Stimulated activated CD8-positive, alpha-beta memory T cell treated with anti-CD3 and anti-CD28 coated beads, Interleukin-7, amount 100 ng/mL, for 24 hours (primary cell): Measurements from ENCODE around the gene SOWAHC.

Experiments
- DNase-seq: peaks from one replicate; pipeline ENCODE4 v3.0.0-alpha.2; 2020; ENCODE audit warnings: low read depth

Gene SOWAHC

DNA sequence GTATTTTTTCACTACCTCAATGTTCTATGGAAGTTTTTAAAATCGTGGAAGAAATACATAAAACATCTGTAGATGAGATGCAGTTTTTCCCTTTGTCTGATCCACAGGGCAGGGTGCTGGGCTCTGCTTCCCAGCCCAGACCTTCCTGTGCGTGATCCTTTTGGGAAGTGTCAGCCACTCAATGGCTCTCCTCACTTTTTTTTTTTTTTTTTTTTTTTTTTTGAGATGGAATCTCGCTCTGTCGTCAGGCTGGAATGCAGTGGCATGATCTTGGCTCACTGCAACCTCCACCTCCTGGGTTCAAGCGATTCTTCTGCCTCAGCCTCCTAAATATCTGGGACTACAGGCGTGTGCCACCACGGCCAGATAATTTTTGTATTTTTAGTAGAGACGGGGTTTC lies 32.8 kb downstream of the SOWAHC start:
- no peak for DNase-seq

DNA sequence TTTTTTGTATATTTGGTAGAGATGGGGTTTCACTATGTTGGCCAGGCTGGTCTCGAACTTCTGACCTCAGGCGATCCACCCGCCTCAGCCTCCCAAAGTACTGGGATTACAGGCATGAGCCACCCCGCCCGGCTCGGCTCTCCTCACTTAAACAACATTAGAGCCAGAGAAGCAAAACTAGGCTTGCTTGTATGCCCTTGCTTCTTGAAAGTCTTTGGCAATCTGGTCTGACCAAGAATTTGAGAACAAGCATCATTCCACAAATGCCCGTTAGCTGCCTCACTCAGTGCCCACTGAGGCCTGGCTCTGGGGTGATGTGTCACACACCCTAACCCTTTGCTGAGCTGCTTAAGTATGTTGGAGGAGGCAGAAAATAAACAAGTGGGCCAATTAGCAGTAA lies 33.5 kb downstream of the SOWAHC start:
- DNase-seq = no peak

DNA sequence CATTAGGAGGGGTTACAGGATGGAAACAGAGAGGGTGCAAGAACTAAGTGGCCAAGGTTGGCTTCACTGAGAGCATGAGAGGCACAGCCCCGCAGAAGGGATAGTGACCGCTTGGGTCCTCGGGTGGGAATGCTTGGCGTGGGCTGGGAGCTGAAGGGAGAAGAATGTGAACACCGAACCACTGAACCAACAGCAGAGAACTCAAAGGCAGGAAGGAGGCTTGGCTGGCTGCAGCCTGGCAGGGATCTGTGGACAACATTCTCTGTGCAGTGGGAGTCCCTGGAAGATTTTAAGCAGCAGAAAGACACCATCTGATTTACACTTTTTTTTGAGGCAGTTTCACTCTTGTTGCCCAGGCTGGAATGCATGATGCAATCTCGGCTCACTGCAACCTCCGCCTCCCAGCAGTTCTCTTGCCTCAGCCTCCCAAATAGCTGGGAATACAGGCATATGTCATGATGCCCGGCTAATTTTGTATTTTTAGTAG lies 33.9 kb downstream of the SOWAHC start:
- DNase-seq = no peak

DNA sequence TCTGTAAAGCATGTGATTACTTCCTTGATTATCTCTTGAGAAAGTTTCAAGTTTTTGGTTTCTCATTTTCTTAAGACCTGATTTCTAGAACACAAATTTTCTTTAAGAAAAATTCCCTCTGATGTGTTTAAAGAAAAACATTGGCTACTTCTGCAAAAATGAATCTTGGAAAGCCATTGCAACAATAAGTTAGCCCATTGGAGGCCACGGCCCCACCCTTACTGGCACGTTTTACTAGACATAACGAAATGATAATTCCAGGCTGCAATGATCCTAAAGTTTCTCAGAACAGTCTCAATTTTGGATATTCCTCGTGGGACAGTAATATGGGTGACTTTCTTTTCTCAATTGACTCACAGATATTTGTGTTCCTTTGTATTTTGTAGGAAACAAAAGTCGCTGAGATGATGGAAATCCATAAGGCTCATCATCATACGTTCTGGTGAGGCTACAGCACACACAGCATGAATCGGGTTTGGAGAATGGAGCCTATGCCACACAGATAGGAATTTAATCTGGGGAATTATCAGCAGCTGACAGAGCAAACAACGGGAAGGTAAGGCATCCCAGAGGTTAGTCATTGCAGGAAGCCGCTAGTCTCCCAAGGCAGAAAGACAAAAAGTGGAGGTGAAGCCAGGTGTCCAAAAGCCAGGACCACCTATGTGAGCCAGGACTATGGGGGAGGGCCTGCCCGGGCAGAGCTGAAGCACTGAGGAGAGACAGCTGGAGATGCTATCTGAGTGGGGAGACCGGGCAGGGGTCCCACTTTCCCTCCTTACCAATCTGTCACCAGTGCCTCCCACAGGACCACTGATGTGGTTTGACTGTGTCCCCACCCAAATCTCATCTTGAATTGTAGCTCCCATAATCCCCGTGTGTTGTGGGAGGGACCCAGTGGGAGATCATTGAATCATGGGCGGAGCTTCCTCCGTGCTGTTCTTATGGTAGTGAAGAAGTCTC lies 35.9 kb downstream of the SOWAHC start:
- no peak for DNase-seq

DNA sequence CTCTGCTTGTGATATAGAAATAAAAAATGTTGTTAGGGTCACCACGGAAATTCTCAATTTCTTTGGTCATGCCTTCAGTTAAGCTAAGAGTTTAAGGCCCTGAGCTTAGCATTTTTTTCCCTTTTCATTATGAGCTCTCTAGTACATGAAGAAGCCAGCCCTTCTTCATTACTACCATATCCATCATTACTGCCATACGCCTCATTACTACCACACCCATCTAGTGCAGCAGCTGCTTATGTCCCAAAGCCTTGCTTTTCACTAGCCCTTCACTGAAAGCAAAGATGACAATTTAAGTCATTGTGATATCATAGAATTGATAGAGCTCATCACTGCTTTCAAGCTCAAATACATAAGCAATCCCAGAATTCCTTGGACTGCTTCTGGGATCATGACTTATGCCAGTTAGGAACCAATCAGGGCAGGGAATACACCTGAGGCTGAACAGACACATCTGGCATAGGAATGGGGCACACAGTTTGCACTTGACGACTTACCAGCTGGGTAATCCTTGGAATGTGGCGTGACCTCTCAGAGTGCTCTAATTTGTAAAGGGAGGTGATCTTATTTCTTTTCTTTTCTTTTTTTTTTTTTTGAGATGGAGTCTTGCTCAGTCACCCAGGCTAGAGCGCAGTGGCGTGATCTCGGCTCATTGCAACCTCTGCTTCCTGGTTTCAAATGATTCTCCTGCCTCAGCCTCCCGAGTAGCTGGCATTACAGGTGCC lies 40.3 kb downstream of the SOWAHC start:
- DNase-seq = no peak

DNA sequence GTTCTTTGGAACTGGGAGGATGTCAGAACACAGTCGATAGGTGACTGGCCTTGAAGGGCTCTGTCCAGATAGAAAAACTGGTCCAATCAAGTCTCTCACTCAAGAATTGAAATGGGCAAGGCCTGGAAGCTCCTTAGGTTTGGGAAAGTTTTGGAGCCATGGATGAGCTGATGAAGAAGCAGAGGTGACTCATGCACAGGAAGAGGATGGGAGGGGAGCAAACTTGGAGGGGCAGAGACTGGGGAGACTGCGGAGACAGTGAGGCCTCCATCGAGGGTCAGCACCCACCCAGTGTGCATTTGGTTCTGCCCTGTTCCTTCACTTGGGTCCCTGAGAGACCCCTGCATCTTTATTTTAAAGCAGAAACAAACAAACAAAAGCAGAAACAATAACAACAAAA lies 41.1 kb downstream of the SOWAHC start:
- DNase-seq = no peak

DNA sequence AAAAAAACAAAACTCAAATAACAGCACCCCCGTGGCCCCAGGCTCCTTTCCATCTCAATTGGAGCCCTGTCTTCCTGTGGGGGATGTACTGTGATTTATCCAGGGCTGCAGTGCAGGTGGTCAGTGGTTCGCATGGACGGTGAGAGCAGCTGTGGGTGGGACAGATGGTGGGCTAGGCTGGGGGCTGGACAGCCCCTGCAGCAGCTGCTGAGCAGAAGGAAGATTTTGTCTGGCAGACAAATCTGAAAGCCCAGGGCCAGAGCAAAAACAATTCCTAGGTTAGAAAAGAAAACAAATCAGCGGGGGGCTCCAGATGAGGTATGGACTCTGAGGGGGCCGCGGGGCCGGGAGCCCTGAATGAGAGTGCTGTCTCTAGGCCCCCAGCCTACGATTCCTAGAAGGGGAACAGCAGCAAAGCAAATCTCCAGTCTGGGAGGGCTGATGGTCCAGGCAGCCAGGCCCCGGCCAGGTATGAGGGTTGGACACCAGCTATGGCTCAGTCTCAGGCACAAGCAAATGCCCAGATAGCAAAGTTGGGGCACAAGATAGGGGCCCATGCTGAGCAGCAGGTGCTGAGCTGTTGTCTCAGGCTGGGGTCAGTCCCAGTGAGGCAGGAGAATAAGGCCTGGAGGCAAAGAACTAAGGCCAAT lies 45.4 kb downstream of the SOWAHC start:
- no peak for DNase-seq

DNA sequence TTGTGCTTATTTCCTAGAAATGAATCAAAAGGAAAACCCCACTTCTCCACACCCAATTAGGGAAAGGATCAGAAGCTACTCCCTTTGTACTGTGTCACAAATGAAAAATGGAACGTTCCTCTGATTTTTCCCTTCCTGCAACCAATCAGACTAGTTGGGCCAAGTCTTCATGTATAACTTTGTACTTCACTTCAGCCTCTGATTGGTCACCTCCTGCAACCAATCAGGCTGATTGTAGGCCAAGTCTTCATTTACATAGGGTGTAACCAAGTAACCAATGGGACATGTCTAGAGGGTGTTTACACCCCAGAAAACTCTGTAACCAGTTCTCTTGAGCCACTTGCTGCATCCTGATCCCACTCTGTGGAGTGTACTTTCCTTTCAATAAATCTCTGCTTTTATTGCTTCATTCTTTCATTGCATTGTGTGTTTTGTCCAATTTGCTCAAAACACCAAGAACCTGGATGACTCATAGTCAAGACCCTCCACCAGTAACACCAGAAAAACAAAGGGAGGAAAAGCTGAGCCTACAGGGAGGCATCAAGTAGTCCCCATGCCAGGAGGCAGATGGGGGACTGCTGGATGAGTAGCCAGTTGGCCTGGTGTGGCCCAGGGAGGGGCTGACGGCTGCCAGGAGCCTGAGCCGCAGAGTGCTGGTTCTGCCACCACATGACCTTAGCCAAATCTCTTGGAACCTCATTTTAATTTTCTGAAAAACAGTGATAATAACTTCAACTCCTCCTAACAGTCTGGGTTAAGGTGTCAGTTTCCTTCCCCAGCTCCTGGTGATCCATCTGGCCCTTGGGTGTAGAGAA lies 46.1 kb downstream of the SOWAHC start:
- no peak for DNase-seq

DNA sequence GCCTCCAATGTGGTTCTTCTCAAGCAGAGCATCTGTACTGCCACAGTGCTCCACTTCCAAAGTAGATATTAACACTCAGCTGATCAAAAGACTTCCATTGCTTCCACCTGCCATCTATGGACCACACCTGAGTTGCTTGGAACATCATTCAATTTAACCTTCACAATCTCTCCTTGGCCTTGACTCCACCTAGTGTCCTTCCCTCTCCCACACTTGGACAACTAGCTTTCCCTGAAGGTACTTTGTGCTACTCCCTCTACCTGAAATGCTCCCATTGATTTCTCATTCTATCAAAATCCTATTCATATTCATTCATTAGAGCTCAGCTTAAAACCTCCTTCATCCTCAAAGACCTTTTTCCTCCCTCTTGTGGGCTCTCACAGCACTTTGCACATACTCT lies 48.7 kb downstream of the SOWAHC start:
- no peak for DNase-seq

DNA sequence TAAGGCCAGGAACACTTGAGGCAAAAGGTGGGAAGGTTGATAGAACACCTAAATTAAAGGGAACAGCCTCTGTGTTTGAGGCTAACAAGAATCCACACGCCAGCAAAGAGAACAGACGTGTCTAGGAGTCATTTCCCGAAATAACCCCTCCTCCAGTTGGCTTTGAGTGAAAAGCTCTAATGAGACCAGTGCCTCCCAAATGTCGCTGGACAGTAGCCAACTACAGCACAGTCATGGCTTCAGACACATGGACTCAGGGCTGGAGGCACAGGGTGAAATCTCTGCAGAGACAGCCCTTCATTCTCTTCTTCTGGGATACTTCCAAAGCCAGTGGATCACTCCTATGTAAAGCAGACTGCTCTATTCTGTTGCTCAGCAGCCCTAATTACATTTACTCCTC lies 49.6 kb downstream of the SOWAHC start:
- DNase-seq = no peak

DNA sequence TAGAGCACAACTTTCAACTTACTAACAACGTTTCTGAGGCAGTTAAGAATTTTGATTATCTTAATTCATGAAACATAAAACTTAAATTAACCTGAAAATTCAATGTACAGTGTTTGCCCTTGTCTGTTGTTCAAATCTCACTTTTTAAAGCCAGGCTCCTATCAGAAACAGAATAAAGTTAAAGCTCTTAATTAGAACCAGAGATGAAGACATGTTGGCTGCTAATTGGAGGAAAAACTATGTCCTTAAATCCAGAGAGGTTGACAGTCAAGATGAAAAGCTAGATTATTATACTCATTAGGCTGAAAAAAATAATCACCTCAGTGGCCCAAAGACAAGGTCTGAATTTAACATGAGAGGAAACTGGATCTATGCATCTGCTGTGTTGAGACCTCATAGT lies 52.3 kb downstream of the SOWAHC start:
- DNase-seq = no peak
